Neural progenitor cell (in vitro differentiated cells): ENCODE measurements around the gene EYS. TPM values are rescaled to one million over a fixed set of nuclear protein-coding genes. Genes with fewer than 3 reads are reported as not detected.
A peak's percentile ranks its signal among the peaks of the same experiment; 100 is the strongest.

Experiments used
- DNase-seq: peaks from one replicate; pipeline ENCODE4 v3.0.0-alpha.2; 2016; ENCODE audit warnings: low spot score
- H2AFZ ChIP-seq: fragments of 200-600 bp; sonication (generic); replicated peaks from 2 replicates; pipeline ENCODE4 v1.6.1; 2016; ENCODE audit warnings: antibody characterized with exemption
- H3F3A ChIP-seq: fragments of 200-600 bp; sonication (generic); 2 replicates; pipeline ENCODE4 v1.6.1; 2016; ENCODE audit warnings: antibody characterized with exemption, low read depth
- H3K27ac ChIP-seq: fragments of 200-600 bp; sonication (generic); 2 replicates; pipeline ENCODE4 v1.5.1; 2016; ENCODE audit warnings: mild to moderate bottlenecking
- H3K27me3 ChIP-seq: fragments of 200-600 bp; sonication (generic); 2 replicates; pipeline ENCODE4 v1.6.1; 2016; ENCODE audit warnings: mild to moderate bottlenecking, moderate library complexity
- H3K36me3 ChIP-seq: fragments of 200-600 bp; sonication (generic); 2 replicates; pipeline ENCODE4 v1.5.1; 2016
- H3K4me1 ChIP-seq: fragments of 200-600 bp; sonication (generic); 2 replicates; pipeline ENCODE4 v1.6.1; 2016; ENCODE audit warnings: mixed run types
- H3K4me2 ChIP-seq: fragments of 200-600 bp; sonication (generic); 2 replicates; pipeline ENCODE4 v1.6.1; 2016
- H3K4me3 ChIP-seq: fragments of 200-600 bp; sonication (generic); 2 replicates; pipeline ENCODE4 v1.5.1; 2016
- H3K79me2 ChIP-seq: fragments of 200-600 bp; sonication (generic); 2 replicates; pipeline ENCODE4 v1.6.1; 2016; ENCODE audit warnings: low read depth
- H3K9ac ChIP-seq: fragments of 200-600 bp; sonication (generic); 2 replicates; pipeline ENCODE4 v1.6.1; 2016
- H3K9me3 ChIP-seq: fragments of 200-600 bp; sonication (generic); 2 replicates; pipeline ENCODE4 v1.5.1; 2016; ENCODE audit warnings: low read depth
- H4K20me1 ChIP-seq: fragments of 200-600 bp; sonication (generic); 2 replicates; pipeline ENCODE4 v1.6.1; 2016; ENCODE audit warnings: low read depth
- H3K27ac Mint-ChIP-seq: 3 replicates; pipeline ENCODE4 v1.8.0; 2021; ENCODE audit warnings: mixed read lengths
- H3K27me3 Mint-ChIP-seq: 2 replicates; pipeline ENCODE4 v1.8.0; 2022; ENCODE audit warnings: low read depth, mild to moderate bottlenecking, inconsistent platforms, moderate library complexity, mixed read lengths; ENCODE audit not compliant: insufficient read depth
- H3K36me3 Mint-ChIP-seq: 3 replicates; pipeline ENCODE4 v1.8.0; 2021; ENCODE audit warnings: mixed read lengths
- H3K4me1 Mint-ChIP-seq: 3 replicates; pipeline ENCODE4 v1.8.0; 2021; ENCODE audit warnings: mixed read lengths
- H3K4me3 Mint-ChIP-seq: 3 replicates; pipeline ENCODE4 v1.8.0; 2021; ENCODE audit warnings: mild to moderate bottlenecking, moderate library complexity, mixed read lengths
- H3K9me3 Mint-ChIP-seq: 3 replicates; pipeline ENCODE4 v1.8.0; 2020; ENCODE audit warnings: mixed read lengths
- CTCF ChIP-seq: fragments of 200-600 bp; sonication (generic); IDR thresholded peaks from 2 replicates; pipeline ENCODE4 v1.5.1; 2017; ENCODE audit warnings: antibody characterized with exemption, mild to moderate bottlenecking
- EZH2 ChIP-seq: fragments of 200-600 bp; sonication (generic); IDR thresholded peaks from 2 replicates; pipeline ENCODE4 v1.6.1; 2017; ENCODE audit warnings: antibody characterized with exemption, mild to moderate bottlenecking, moderate library complexity
- EZH2phosphoT487 ChIP-seq: fragments of 200-600 bp; sonication (generic); IDR thresholded peaks from 2 replicates; pipeline ENCODE4 v1.6.1; 2017; ENCODE audit warnings: antibody characterized with exemption
- total RNA-seq: library from RNA; depleted of rRNA; stranded (reverse); fragments of >200 nt; gene quantifications from 2 replicates; pipeline ENCODE4 v1.2.3, GENCODE V29; 2015; ENCODE audit warnings: low replicate concordance

The EYS gene
- total RNA-seq, 1 donor from 2014 or later = not detected

- H3K4me3 Mint-ChIP-seq = no peak overlapping the region
- peak; percentile 2 for DNase-seq
- H3K27me3 Mint-ChIP-seq = no peaks in the 10 kb centered on the region
- H3K27me3 ChIP-seq = no peaks in the 10 kb centered on the region
- H4K20me1 ChIP-seq = no peaks in the 10 kb centered on the region
- H2AFZ ChIP-seq = no peak overlapping the region
- no peaks in the 10 kb centered on the region for H3F3A ChIP-seq
- no peak overlapping the region for H3K27ac Mint-ChIP-seq
- H3K9me3 ChIP-seq = no peaks in the 10 kb centered on the region
- H3K27ac ChIP-seq = no peak overlapping the region
- H3K9me3 Mint-ChIP-seq = no peaks in the 10 kb centered on the region
- H3K4me3 ChIP-seq = no peak overlapping the region
- H3K36me3 ChIP-seq = no peaks in the 10 kb centered on the region
- no peak overlapping the region for H3K4me2 ChIP-seq
- H3K36me3 Mint-ChIP-seq = no peaks in the 10 kb centered on the region
- peaks cover 13% of the 10 kb centered on the region for H3K4me1 ChIP-seq
- H3K9ac ChIP-seq = no peak overlapping the region
- TF ChIP-seq EZH2phosphoT487 = no peak
- TF ChIP-seq CTCF = no peak
- no peak for TF ChIP-seq EZH2
- H3K4me1 Mint-ChIP-seq = no peaks in the 10 kb centered on the region
- no peaks in the 10 kb centered on the region for H3K79me2 ChIP-seq
Measured at GRCh38 chr6:65126667-65127066, 580.4 kb downstream of the EYS start.

- Histone ChIP-seq H3K9me3 (no peaks in the 10 kb centered on the region), H3K27me3 (no peaks in the 10 kb centered on the region), H3F3A (no peaks in the 10 kb centered on the region), H3K79me2 (no peaks in the 10 kb centered on the region), H3K36me3 (no peaks in the 10 kb centered on the region), H3K27ac (no peak overlapping the region), H3K4me3 (no peak overlapping the region), H3K4me2 (no peak overlapping the region), H4K20me1 (no peaks in the 10 kb centered on the region), H3K9ac (no peak overlapping the region), H3K4me1 (peaks cover 13% of the 10 kb centered on the region), H2AFZ (no peak overlapping the region)
- no peak overlapping the region for H3K27ac Mint-ChIP-seq
- no peaks in the 10 kb centered on the region for H3K4me1 Mint-ChIP-seq
- H3K4me3 Mint-ChIP-seq = no peak overlapping the region
- no peak for DNase-seq
- H3K9me3 Mint-ChIP-seq = no peaks in the 10 kb centered on the region
- H3K27me3 Mint-ChIP-seq = no peaks in the 10 kb centered on the region
- H3K36me3 Mint-ChIP-seq = no peaks in the 10 kb centered on the region
- TF ChIP-seq EZH2phosphoT487 (no peak), EZH2 (no peak), CTCF (no peak)
Measured at GRCh38 chr6:65123521-65123920, 583.5 kb downstream of the EYS start.

GRCh38 chr6:65117817-65118409 is 589.1 kb downstream of the EYS start:
- no peaks in the 10 kb centered on the region for H3K79me2 ChIP-seq
- H3K27me3 Mint-ChIP-seq = peaks cover 2% of the 10 kb centered on the region
- no peak overlapping the region for H3K9ac ChIP-seq
- no peaks in the 10 kb centered on the region for H3K9me3 Mint-ChIP-seq
- no peaks in the 10 kb centered on the region for H3K36me3 Mint-ChIP-seq
- H3K27ac Mint-ChIP-seq = no peak overlapping the region
- H3K36me3 ChIP-seq = no peaks in the 10 kb centered on the region
- H4K20me1 ChIP-seq = no peaks in the 10 kb centered on the region
- no peaks in the 10 kb centered on the region for H3K27me3 ChIP-seq
- TF ChIP-seq CTCF (no peak), EZH2 (no peak), EZH2phosphoT487 (no peak)
- no peak overlapping the region for H3K27ac ChIP-seq
- no peak overlapping the region for H3K4me2 ChIP-seq
- no peaks in the 10 kb centered on the region for H3F3A ChIP-seq
- H3K4me3 Mint-ChIP-seq = no peak overlapping the region
- H2AFZ ChIP-seq = no peak overlapping the region
- H3K4me1 ChIP-seq = no peaks in the 10 kb centered on the region
- H3K9me3 ChIP-seq = no peaks in the 10 kb centered on the region
- H3K4me1 Mint-ChIP-seq = no peaks in the 10 kb centered on the region
- no peak overlapping the region for H3K4me3 ChIP-seq
- no peak for DNase-seq
